Mucosa of descending colon (tissue), 3 donors: ENCODE results near the gene PLXNA2. TPM values are rescaled to one million over a fixed set of nuclear protein-coding genes. Genes with fewer than 3 reads are reported as not detected.

Experiments
- ATAC-seq: fragments of 200-7000 bp; cut with Tn5 transposase; one replicate; pipeline ENCODE4 v1.9.1; 2020; ENCODE audit warnings: mild to moderate bottlenecking, moderate library complexity
- DNase-seq, 3 donors: peaks; one replicate each; pipeline ENCODE4 v3.0.0-alpha.2; 2020
- H3K36me3 ChIP-seq: fragments of 200-600 bp; one replicate; pipeline ENCODE4 v1.8.0; 2021; ENCODE audit warnings: low read depth, mild to moderate bottlenecking
- H3K4me1 ChIP-seq: fragments of 200-600 bp; one replicate; pipeline ENCODE4 v1.8.0; 2021; ENCODE audit warnings: low read depth, mild to moderate bottlenecking
- H3K4me3 ChIP-seq: fragments of 200-600 bp; one replicate; pipeline ENCODE4 v1.8.0; 2021; ENCODE audit warnings: mild to moderate bottlenecking
- H3K9me3 ChIP-seq: fragments of 200-600 bp; one replicate; pipeline ENCODE4 v1.8.0; 2021; ENCODE audit warnings: mild to moderate bottlenecking
- intact Hi-C, 2 donors: fragments of 100-400 bp; cut with DNase I in 1 of 2; cut with micrococcal nuclease in 1 of 2; formaldehyde crosslinking; loops; one replicate each; pipeline versions ENCODE4 v1.11.0 to v1.11.1; 2022; cut with DNase I, micrococcal nuclease
- total RNA-seq, 3 donors: library from RNA; stranded (reverse); fragmentation: NEBNext Ultra II Directional in 2 of 3; extraction: Animal tissue kit (Norgen Biotek cat#: 25700) in 2 of 3; gene quantifications; one replicate each; pipeline versions ENCODE4 v1.2.1 to v1.2.4, GENCODE V29; 2021 to 2023
- TF ChIP-seq, protein P1 (sequence below): fragments of 200-600 bp; IDR thresholded peaks from one replicate; pipeline ENCODE4 v1.8.0; 2022; ENCODE audit warnings: antibody characterized with exemption, mild to moderate bottlenecking
- donor health status: DM: no; HTN: no; CAD: no; lungs with moderate emphysema.
- donor health status: DM: no; HTN: no; CAD: no.
- donor health status: DM: no; HTN: yes; CAD: no.

Gene PLXNA2
- total RNA-seq, 3 donors from 2014 or later = 65.5 to 127 (median 70.6) TPM

DNA sequence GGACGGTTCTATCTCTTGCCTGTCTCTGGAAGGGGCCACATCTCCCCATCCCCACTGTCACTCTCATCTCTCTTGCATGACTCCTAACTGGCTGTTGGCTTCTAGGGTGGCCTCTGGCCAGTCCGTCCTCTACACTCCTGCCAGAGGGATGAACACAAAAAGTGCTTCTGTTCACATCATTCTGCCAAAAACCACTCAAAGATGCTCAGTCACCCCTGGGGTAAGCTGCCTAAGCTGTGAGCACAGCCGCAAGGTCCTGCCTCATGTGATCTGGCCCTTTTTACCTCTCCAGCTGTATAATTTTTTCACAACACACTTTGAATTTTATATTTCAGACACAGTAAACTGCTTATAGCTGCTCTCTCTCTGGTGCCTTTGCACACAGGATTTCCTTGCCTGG lies 235.7 kb downstream of the PLXNA2 start:
- H3K9me3 ChIP-seq = no peaks in the 10 kb centered on the region
- intact Hi-C loops = loop anchor here in 1 of 2 donors (5.0 kb wide), 1 partner anchor 94 kb away; no protein-coding TSS in a partner anchor
- no peaks in the 10 kb centered on the region for H3K4me1 ChIP-seq
- TF ChIP-seq, protein P1, sequence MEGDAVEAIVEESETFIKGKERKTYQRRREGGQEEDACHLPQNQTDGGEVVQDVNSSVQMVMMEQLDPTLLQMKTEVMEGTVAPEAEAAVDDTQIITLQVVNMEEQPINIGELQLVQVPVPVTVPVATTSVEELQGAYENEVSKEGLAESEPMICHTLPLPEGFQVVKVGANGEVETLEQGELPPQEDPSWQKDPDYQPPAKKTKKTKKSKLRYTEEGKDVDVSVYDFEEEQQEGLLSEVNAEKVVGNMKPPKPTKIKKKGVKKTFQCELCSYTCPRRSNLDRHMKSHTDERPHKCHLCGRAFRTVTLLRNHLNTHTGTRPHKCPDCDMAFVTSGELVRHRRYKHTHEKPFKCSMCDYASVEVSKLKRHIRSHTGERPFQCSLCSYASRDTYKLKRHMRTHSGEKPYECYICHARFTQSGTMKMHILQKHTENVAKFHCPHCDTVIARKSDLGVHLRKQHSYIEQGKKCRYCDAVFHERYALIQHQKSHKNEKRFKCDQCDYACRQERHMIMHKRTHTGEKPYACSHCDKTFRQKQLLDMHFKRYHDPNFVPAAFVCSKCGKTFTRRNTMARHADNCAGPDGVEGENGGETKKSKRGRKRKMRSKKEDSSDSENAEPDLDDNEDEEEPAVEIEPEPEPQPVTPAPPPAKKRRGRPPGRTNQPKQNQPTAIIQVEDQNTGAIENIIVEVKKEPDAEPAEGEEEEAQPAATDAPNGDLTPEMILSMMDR = no peak
- H3K4me3 ChIP-seq = no peak overlapping the region
- no peaks in the 10 kb centered on the region for H3K36me3 ChIP-seq
- ATAC-seq = no peak
- DNase-seq = no peak

DNA sequence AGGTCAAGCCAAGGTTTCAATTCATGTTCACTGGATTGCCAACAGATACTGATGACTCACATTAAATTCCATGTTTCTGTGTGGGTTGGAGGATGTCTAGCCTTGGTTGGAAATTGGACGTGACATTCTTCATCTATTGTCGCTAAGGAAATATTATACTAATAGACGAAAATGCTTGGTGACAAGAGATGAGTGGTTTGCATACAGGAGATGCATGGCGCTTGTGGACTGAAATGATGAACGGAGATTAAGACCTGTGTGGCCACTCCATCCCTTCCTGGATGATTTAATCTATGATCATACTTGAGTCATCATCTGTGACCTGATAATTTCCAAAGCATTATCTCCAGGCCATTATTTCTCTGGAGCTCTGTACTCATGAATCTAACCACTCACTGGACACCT lies 236.2 kb downstream of the PLXNA2 start:
- Histone ChIP-seq H3K4me3 (no peak overlapping the region), H3K4me1 (no peaks in the 10 kb centered on the region), H3K9me3 (no peaks in the 10 kb centered on the region), H3K36me3 (no peaks in the 10 kb centered on the region)
- DNase-seq (no peak), ATAC-seq (no peak)
- intact Hi-C loops = loop anchor here in 1 of 2 donors (5.0 kb wide), 1 partner anchor 94 kb away; no protein-coding TSS in a partner anchor
- TF ChIP-seq, protein P1 = no peak

DNA sequence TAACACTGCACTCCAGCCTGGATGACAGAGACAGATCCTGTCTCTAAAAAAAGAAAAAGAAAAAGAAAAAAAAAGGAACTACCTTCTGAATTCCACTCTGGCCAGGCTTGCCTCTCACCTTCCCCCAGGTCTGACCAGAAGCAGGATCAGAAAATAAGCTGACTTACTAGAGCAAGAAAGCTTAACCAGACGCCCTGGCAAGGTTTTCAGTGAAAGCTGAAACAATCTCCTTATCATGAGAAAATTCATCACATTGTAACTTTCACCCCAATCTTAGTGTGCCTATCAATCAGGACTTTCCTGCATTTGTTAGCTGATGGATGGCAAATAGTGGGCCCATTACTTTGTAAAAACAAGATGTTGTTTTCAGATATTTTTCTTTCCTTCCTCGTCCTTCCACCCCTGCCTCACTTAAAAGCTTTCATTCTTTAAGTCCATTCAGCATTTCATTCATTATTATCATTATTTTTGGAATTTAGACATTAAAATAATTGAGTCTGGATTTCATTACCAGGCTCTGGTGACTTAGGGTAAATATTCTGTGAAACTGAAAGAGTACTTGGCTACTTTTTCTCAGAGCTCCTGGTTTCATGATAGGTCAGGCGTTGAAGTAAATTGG lies 236.8 kb downstream of the PLXNA2 start:
- DNase-seq = no peak
- Histone ChIP-seq H3K4me3 (no peak overlapping the region), H3K9me3 (no peaks in the 10 kb centered on the region), H3K4me1 (no peaks in the 10 kb centered on the region), H3K36me3 (no peaks in the 10 kb centered on the region)
- intact Hi-C loops = loop anchor here in 1 of 2 donors (5.0 kb wide), 1 partner anchor 95 kb away; no protein-coding TSS in a partner anchor
- no peak for ATAC-seq
- TF ChIP-seq, protein P1 = no peak

DNA sequence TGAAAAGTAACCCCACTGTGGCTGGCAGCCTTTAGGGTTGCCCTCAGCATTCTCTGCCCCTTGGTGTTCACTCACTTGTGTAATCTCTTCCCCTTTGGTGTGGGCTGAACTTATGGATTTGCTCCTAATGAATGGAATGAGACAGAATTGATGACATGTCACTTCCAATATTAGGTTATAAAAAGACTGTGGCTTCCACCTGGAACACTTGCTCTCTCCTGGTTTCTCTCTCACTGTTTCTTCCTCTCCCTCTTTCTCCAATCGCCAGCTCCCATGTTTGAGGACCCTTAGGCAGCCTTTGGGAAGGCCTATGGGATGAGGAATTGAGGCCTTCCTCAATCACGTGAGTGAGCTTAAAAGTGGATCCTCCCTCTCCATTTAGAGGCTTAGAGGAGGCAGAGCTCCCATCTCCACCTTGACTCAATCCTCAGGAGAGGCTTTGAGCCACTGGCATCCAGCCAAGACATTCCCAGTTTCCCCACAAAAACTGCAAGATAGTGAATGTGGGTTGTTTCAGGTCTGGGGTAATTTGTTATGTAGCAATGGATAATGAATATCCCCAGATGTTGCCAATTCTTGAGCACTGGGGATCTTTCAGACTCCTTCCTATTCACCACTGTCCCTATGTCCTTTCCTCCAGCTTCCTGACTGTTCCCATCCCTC lies 237.8 kb downstream of the PLXNA2 start:
- ATAC-seq (no peak), DNase-seq (no peak)
- no peaks in the 10 kb centered on the region for H3K36me3 ChIP-seq
- intact Hi-C loops = loop anchor here in 1 of 2 donors (5.0 kb wide), 1 partner anchor 96 kb away; no protein-coding TSS in a partner anchor
- no peak overlapping the region for H3K4me3 ChIP-seq
- no peaks in the 10 kb centered on the region for H3K9me3 ChIP-seq
- no peaks in the 10 kb centered on the region for H3K4me1 ChIP-seq
- TF ChIP-seq, protein P1 = no peak

DNA sequence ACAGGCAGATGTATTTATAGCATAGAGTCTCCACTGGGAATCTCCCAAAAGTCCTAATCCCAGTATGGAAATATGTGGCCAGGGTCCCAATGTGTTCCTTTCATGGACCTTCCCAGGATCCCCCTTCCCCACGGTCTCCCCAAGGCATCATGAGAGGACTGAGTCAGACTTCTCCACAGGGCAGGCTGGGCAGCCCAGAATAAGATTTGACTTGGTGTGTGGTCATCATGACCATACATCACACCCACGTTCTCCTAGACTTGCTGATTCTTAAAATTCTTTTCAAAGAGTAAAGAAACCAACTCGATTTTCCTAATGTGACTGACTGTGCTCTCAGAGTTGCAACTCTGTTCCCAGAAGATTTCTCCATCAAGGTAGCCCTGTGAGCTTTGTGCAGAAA lies 239.3 kb downstream of the PLXNA2 start:
- Histone ChIP-seq H3K4me1 (no peaks in the 10 kb centered on the region), H3K4me3 (no peak overlapping the region), H3K36me3 (no peaks in the 10 kb centered on the region), H3K9me3 (no peaks in the 10 kb centered on the region)
- ATAC-seq = no peak
- TF ChIP-seq, protein P1 = no peak
- intact Hi-C loops = loop anchor here in 1 of 2 donors (5.0 kb wide), 1 partner anchor 97 kb away; no protein-coding TSS in a partner anchor
- DNase-seq = no peak
